Measurements from ENCODE around the gene ADGRG3.

DNA sequence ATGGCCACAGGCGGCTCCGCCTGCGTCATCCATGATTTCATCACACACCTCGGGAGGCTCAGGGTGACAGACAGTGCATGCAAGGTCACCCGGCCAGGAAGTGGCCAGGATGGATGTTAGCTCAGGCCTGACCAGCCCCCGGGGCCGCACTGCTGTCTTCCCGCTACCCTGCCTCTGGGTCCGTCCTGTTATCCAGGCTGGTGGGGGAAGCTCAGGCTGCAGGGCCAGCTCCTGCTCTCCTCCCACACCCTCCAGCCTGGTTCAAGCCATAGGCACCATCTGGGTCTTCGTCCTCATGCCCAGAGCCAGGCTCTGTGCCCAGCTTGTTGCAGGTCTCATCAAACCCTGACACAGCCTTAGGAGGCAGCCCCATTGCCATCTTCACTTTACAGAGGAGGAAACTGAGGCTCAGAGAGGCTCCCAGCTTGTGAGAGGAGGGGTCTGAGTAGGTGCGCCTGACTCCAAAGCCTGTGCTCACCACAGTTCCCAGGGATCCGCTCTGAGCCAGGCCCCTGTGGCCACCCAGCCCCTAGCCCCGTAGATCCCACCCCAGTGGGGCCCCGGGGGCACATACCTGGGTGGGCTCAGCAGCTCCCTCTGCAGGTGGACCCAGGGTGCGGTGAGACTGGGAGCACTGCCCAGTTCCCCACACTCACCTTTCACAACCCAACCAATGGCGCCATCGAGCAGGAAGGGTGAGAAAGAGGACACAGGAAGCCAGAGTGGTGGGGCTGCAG, 412 bp upstream of the ADGRG3 start:
- TF ChIP-seq, protein P1, sequence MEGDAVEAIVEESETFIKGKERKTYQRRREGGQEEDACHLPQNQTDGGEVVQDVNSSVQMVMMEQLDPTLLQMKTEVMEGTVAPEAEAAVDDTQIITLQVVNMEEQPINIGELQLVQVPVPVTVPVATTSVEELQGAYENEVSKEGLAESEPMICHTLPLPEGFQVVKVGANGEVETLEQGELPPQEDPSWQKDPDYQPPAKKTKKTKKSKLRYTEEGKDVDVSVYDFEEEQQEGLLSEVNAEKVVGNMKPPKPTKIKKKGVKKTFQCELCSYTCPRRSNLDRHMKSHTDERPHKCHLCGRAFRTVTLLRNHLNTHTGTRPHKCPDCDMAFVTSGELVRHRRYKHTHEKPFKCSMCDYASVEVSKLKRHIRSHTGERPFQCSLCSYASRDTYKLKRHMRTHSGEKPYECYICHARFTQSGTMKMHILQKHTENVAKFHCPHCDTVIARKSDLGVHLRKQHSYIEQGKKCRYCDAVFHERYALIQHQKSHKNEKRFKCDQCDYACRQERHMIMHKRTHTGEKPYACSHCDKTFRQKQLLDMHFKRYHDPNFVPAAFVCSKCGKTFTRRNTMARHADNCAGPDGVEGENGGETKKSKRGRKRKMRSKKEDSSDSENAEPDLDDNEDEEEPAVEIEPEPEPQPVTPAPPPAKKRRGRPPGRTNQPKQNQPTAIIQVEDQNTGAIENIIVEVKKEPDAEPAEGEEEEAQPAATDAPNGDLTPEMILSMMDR (IDR thresholded peaks at IDR 0.05; ENCODE audit: insufficient read depth, low read depth, low read length), result no peak
- TF ChIP-seq EZH2 (IDR thresholded peaks at IDR 0.05; ENCODE audit: insufficient read depth, low read length), result no peak
